B cell (primary cell): ENCODE data around the gene FLAD1. TPM values are rescaled to one million over a fixed set of nuclear protein-coding genes. Genes with fewer than 3 reads are reported as not detected.

Source experiments
- ATAC-seq: fragments of 200-7000 bp; cut with Tn5 transposase; one replicate; pipeline ENCODE4 v1.10.0; 2021; ENCODE audit warnings: low read depth, mild to moderate bottlenecking, moderate number of reproducible peaks, moderate library complexity
- CTCF ChIA-PET: fragments of 350-600 bp; sonication (Branson Sonifier 250); formaldehyde crosslinking; loops from one replicate; lab custom pipeline; 2021; ENCODE audit warnings: antibody characterized with exemption, inconsistent platforms; lab: Charles Lee
- POLR2A ChIA-PET: fragments of 350-600 bp; sonication (Branson Sonifier 250); formaldehyde crosslinking; loops from one replicate; lab custom pipeline; 2021; ENCODE audit warnings: antibody characterized with exemption; lab: Charles Lee
- DNase-seq: peaks from one replicate; pipeline ENCODE4 v3.0.0; 2013
- H2AFZ ChIP-seq: 2 replicates; pipeline ENCODE4 v1.6.1; 2012; ENCODE audit warnings: mild to moderate bottlenecking, low read depth, low read length; ENCODE audit not compliant: insufficient read depth, poor library complexity, severe bottlenecking
- H3K27ac ChIP-seq, 2 donors: 1 replicate in 1 of 2; 2 replicates in 1 of 2; pipeline ENCODE4 v1.5.1; 2012 to 2013; ENCODE audit warnings: low read length in 2 of 2, mild to moderate bottlenecking in 2 of 2, moderate library complexity in 1 of 2
- H3K27me3 ChIP-seq, 4 experiments: fragments of 200-600 bp in 1 of 4; sonication (generic) in 1 of 4; replicated peaks in 1 of 4; 1 replicate in 2 of 4; 2 replicates in 2 of 4; pipeline versions ENCODE4 v1.6.1 to v1.7.0; 2013 to 2016; ENCODE audit warnings: low read length in 3 of 4, mild to moderate bottlenecking in 2 of 4, mixed read lengths in 1 of 4, moderate library complexity in 1 of 4; ENCODE audit not compliant: insufficient read depth in 4 of 4, control insufficient read depth in 3 of 4; ENCODE audit errors: control extremely low read depth in 1 of 4
- H3K36me3 ChIP-seq, 2 experiments: replicated peaks in 1 of 2; 1 replicate in 1 of 2; 2 replicates in 1 of 2; pipeline versions ENCODE4 v1.6.1 to v1.7.1; 2013; ENCODE audit warnings: low read length in 1 of 2; ENCODE audit not compliant: insufficient read depth in 2 of 2, control insufficient read depth in 1 of 2; ENCODE audit errors: control extremely low read depth in 1 of 2, extremely low read depth in 1 of 2
- H3K4me1 ChIP-seq, 2 donors: fragments of 200-600 bp in 1 of 2; sonication (generic) in 1 of 2; 1 replicate in 1 of 2; 2 replicates in 1 of 2; pipeline versions ENCODE4 v1.5.1 to v1.6.1; 2013 to 2017; ENCODE audit warnings: low read length in 2 of 2; ENCODE audit not compliant: control insufficient read depth in 2 of 2, insufficient read depth in 2 of 2
- H3K4me2 ChIP-seq: replicated peaks from 2 replicates; pipeline ENCODE3; 2012; ENCODE audit warnings: mild to moderate bottlenecking, low read depth, low read length; ENCODE audit not compliant: poor library complexity, severe bottlenecking
- H3K4me3 ChIP-seq, 5 experiments: fragments of 200-600 bp in 1 of 5; sonication (generic) in 1 of 5; 1 replicate in 3 of 5; 2 replicates in 2 of 5; pipeline versions ENCODE4 v1.5.1 to v1.7.0; 2011 to 2016; ENCODE audit warnings: low read length in 4 of 5, mild to moderate bottlenecking in 4 of 5, low read depth in 2 of 5, control low read depth in 1 of 5, moderate library complexity in 1 of 5; ENCODE audit not compliant: insufficient read depth in 1 of 5; ENCODE audit errors: control extremely low read depth in 1 of 5, extremely low read depth in 1 of 5
- H3K79me2 ChIP-seq: fragments of 200-600 bp; sonication (generic); one replicate; pipeline ENCODE4 v1.6.0; 2016; ENCODE audit warnings: low read length; ENCODE audit not compliant: control insufficient read depth, insufficient read depth
- H3K9ac ChIP-seq: fragments of 200-600 bp; sonication (generic); 2 replicates; pipeline ENCODE4 v1.6.1; 2017; ENCODE audit warnings: mild to moderate bottlenecking, low read length, moderate library complexity
- H3K9me3 ChIP-seq, 3 donors: one replicate each; pipeline versions ENCODE4 v1.6.1 to v1.7.1; 2013; ENCODE audit warnings: low read length in 2 of 3; ENCODE audit not compliant: control insufficient read depth in 2 of 3, insufficient read depth in 1 of 3; ENCODE audit errors: control extremely low read depth in 1 of 3
- H4K20me1 ChIP-seq: 2 replicates; pipeline ENCODE4 v1.6.0; 2012; ENCODE audit warnings: mild to moderate bottlenecking, low read length; ENCODE audit not compliant: insufficient read depth, control insufficient read depth, poor library complexity, severe bottlenecking
- H3K27ac Mint-ChIP-seq: one replicate; pipeline ENCODE4 v1.8.0; 2021; ENCODE audit warnings: mixed read lengths
- H3K27me3 Mint-ChIP-seq: one replicate; pipeline ENCODE4 v1.8.0; 2021; ENCODE audit warnings: mixed read lengths
- H3K4me1 Mint-ChIP-seq: one replicate; pipeline ENCODE4 v1.8.0; 2021; ENCODE audit warnings: mixed read lengths
- H3K4me3 Mint-ChIP-seq: one replicate; pipeline ENCODE4 v1.8.0; 2021; ENCODE audit warnings: mixed read lengths
- H3K9me3 Mint-ChIP-seq: one replicate; pipeline ENCODE4 v1.8.0; 2022; ENCODE audit warnings: mixed read lengths; ENCODE audit not compliant: insufficient read depth
- EZH2 ChIP-seq: IDR thresholded peaks from 2 replicates; pipeline ENCODE4 v1.6.1; 2012; ENCODE audit warnings: borderline replicate concordance, low read depth, mild to moderate bottlenecking, moderate library complexity, low read length; ENCODE audit not compliant: insufficient read depth, poor library complexity, severe bottlenecking
- WGBS: methylation state at CpG from one replicate; pipeline ENCODE4 v1.1.5; 2013; ENCODE audit warnings: missing lambda C conversion rate; ENCODE audit not compliant: insufficient coverage; 5-methylcytosine and 5-hydroxymethylcytosine counted together
- intact Hi-C: fragments of 100-400 bp; cut with micrococcal nuclease; formaldehyde crosslinking; loops from one replicate; pipeline ENCODE4 v1.10.0; 2022
- polyA plus RNA-seq: library from polyadenylated mRNA; depleted of rRNA; stranded (reverse); fragments of >200 nt; gene quantifications from 2 replicates; pipeline ENCODE4 v1.2.3, GENCODE V29; 2012
- total RNA-seq, 2 donors: library from RNA; stranded (reverse); fragments of 120-200 nt in 1 of 2; gene quantifications; 1 replicate in 1 of 2; 2 replicates in 1 of 2; pipeline versions ENCODE4 v1.2.3 to v1.2.4, GENCODE V29; 2013 to 2022
- TF ChIP-seq, protein P1 (sequence below): fragments of 200-600 bp; IDR thresholded peaks from one replicate; pipeline ENCODE4 v1.8.0; 2022; ENCODE audit warnings: antibody characterized with exemption, mild to moderate bottlenecking

Gene FLAD1
- total and polyA plus RNA-seq, 2 donors (not counting 1 experiment from before 2014, with no cell fraction given) = 51.4 to 83.0 TPM

DNA sequence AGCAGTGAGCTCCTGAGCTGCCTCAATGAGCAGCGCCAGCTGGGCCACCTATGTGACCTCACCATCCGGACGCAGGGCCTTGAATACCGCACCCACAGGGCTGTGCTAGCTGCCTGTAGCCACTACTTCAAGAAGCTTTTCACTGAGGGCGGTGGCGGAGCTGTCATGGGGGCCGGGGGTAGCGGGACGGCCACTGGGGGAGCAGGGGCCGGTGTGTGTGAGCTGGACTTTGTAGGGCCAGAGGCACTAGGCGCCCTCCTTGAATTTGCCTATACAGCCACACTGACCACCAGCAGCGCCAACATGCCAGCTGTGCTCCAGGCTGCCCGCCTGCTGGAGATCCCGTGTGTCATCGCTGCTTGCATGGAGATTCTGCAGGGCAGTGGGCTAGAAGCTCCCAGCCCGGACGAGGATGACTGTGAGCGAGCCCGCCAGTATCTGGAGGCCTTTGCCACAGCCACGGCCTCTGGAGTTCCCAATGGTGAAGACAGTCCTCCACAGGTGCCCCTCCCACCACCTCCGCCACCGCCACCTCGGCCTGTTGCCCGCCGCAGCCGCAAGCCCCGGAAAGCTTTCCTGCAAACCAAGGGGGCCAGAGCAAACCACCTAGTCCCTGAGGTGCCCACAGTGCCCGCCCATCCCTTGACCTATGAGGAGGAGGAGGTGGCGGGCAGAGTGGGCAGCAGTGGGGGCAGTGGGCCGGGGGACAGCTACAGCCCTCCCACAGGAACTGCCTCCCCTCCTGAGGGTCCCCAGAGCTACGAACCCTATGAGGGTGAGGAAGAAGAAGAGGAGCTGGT lies 31.8 kb downstream of the FLAD1 start:
- H3K27ac Mint-ChIP-seq = peak overlapping the region; percentile 89
- 97% methylated on average over 21 of the region's 31 CpGs for WGBS

More for the DNA sequence above, 31.8 kb downstream of the FLAD1 start:
- DNase-seq = no peak
- CTCF ChIA-PET = interaction anchor here (0.7 to 17.4 kb wide), 10 partner anchors 15 to 455 kb away, joined by 3 to 295 read pairs (median 28); partner anchors contain the start of genes CKS1B, FLAD1, LENEP and PYGO2
- ATAC-seq = no peak
- Histone ChIP-seq H3K9ac (no peak overlapping the region), H3K36me3 (peaks cover 0 to 24% of the 10 kb centered on the region in 2 experiments), H3K9me3 (peaks cover 0 to 2% (median 0%) of the 10 kb centered on the region in 3 donors), H3K4me3 (no peak overlapping the region), H4K20me1 (peaks cover 12% of the 10 kb centered on the region), H3K27ac (peak overlapping the region in 1 of 2 donors; percentile 89), H3K79me2 (peaks cover under 1% of the 10 kb centered on the region), H3K4me1 (peaks cover 77 to 91% of the 10 kb centered on the region in 2 donors), H3K4me2 (no peak overlapping the region), H2AFZ (no peak overlapping the region), H3K27me3 (no peaks in the 10 kb centered on the region)
- Mint-ChIP-seq H3K4me3 (no peak overlapping the region), H3K4me1 (peaks cover 84% of the 10 kb centered on the region), H3K9me3 (no peaks in the 10 kb centered on the region), H3K27me3 (no peaks in the 10 kb centered on the region)
- POLR2A ChIA-PET = interaction anchor here (4.4 to 6.0 kb wide), 2 partner anchors 13 to 40 kb away, joined by 32 to 74 read pairs; partner anchors contain the start of genes CKS1B and ZBTB7B
- TF ChIP-seq, protein P1, sequence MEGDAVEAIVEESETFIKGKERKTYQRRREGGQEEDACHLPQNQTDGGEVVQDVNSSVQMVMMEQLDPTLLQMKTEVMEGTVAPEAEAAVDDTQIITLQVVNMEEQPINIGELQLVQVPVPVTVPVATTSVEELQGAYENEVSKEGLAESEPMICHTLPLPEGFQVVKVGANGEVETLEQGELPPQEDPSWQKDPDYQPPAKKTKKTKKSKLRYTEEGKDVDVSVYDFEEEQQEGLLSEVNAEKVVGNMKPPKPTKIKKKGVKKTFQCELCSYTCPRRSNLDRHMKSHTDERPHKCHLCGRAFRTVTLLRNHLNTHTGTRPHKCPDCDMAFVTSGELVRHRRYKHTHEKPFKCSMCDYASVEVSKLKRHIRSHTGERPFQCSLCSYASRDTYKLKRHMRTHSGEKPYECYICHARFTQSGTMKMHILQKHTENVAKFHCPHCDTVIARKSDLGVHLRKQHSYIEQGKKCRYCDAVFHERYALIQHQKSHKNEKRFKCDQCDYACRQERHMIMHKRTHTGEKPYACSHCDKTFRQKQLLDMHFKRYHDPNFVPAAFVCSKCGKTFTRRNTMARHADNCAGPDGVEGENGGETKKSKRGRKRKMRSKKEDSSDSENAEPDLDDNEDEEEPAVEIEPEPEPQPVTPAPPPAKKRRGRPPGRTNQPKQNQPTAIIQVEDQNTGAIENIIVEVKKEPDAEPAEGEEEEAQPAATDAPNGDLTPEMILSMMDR = no peak
- TF ChIP-seq EZH2 = no peak
- intact Hi-C loops = no loop called here
